ENCODE data around the gene RNF223.

- TF ChIP-seq EZH2 (IDR thresholded peaks at IDR 0.05; ENCODE audit: insufficient read depth, poor library complexity, severe bottlenecking) (no peak), EZH2phosphoT487 (IDR thresholded peaks at IDR 0.05; ENCODE audit: insufficient read depth, low read depth) (no peak)
Measured at GRCh38 chr1:1100296-1100695, 26.2 kb upstream of the RNF223 start.
